Measurements from ENCODE around the gene S1PR5. TPM values are rescaled to one million over a fixed set of nuclear protein-coding genes. Genes with fewer than 3 reads are reported as not detected.

The S1PR5 gene
- total RNA-seq, 1 experiment from 2014 or later = 2.4 TPM

GRCh38 chr19:10473192-10473591 lies 44.1 kb downstream of the S1PR5 start:
- CTCF ChIA-PET = no interaction called here
- intact Hi-C loops (cut with micrococcal nuclease) = loop anchor here (10.0 kb wide), 1 partner anchor 172 kb away; no protein-coding TSS in a partner anchor
- Histone ChIP-seq H3F3A (ENCODE audit: low read length, unreplicated experiment) (no peaks in the 10 kb centered on the region), H3K4me3 (ENCODE audit: low read length) (no peak overlapping the region), H3K4me1 (ENCODE audit: insufficient read depth, low read length) (no peaks in the 10 kb centered on the region), H3K4me2 (ENCODE audit: low read length) (no peak overlapping the region), H3K27me3 (ENCODE audit: low read length) (no peaks in the 10 kb centered on the region), H3K9me3 (ENCODE audit: low read length) (no peaks in the 10 kb centered on the region), H2AFZ (ENCODE audit: low read length) (no peak overlapping the region), H3K9ac (ENCODE audit: low read length) (no peak overlapping the region), H3K36me3 (ENCODE audit: low read depth, low read length) (no peaks in the 10 kb centered on the region), H3K79me2 (ENCODE audit: low read length) (no peaks in the 10 kb centered on the region), H3K9me2 (replicated peaks; ENCODE audit: low read length) (no peaks in the 10 kb centered on the region), H3K27ac (ENCODE audit: low read length) (no peak overlapping the region), H4K20me1 (ENCODE audit: low read length) (no peaks in the 10 kb centered on the region)
- POLR2A ChIA-PET (ENCODE audit: unreplicated experiment) = no interaction called here
- ATAC-seq (no peak), DNase-seq (no peak)
- TF ChIP-seq CTCF (conservative IDR thresholded peaks at IDR 0.05; ENCODE audit: low read depth, low read length) = no peak
- no peak for TF ChIP-seq EZH2 (IDR thresholded peaks at IDR 0.05; ENCODE audit: low read length, unreplicated experiment)
- no peak for TF ChIP-seq EZH2phosphoT487 (IDR thresholded peaks at IDR 0.05; ENCODE audit: borderline replicate concordance, low read length)
- BruUV-seq (replicated peaks) = no TSS peak

- 0 out of 2 replicates have a peak overlapping the region, but pooled peaks have one; percentile 20 for H2AFZ ChIP-seq (ENCODE audit: low read length)
- H3K36me3 ChIP-seq (ENCODE audit: low read depth, low read length) = no peaks in the 10 kb centered on the region
- BruUV-seq (replicated peaks) = no TSS peak
- H3K4me2 ChIP-seq (ENCODE audit: low read length) = no peak overlapping the region
- no peaks in the 10 kb centered on the region for H3F3A ChIP-seq (ENCODE audit: low read length, unreplicated experiment)
- no peaks in the 10 kb centered on the region for H3K79me2 ChIP-seq (ENCODE audit: low read length)
- H4K20me1 ChIP-seq (ENCODE audit: low read length) = no peaks in the 10 kb centered on the region
- no peak overlapping the region for H3K9ac ChIP-seq (ENCODE audit: low read length)
- no peaks in the 10 kb centered on the region for H3K9me3 ChIP-seq (ENCODE audit: low read length)
- H3K27ac ChIP-seq (ENCODE audit: low read length) = no peak overlapping the region
- no peak for TF ChIP-seq EZH2phosphoT487 (IDR thresholded peaks at IDR 0.05; ENCODE audit: borderline replicate concordance, low read length)
- peak; percentile 73 for TF ChIP-seq CTCF (conservative IDR thresholded peaks at IDR 0.05; ENCODE audit: low read depth, low read length)
- TF ChIP-seq EZH2 (IDR thresholded peaks at IDR 0.05; ENCODE audit: low read length, unreplicated experiment) = no peak
- no peak overlapping the region for H3K4me3 ChIP-seq (ENCODE audit: low read length)
- no peaks in the 10 kb centered on the region for H3K4me1 ChIP-seq (ENCODE audit: insufficient read depth, low read length)
- ChIA-PET CTCF (interaction anchor here (1.2 kb wide), 1 partner anchor 10 kb away, joined by 3 read pairs; no protein-coding TSS in a partner anchor), POLR2A (ENCODE audit: unreplicated experiment) (no interaction called here)
- DNase-seq = peak; percentile 71
- no peaks in the 10 kb centered on the region for H3K27me3 ChIP-seq (ENCODE audit: low read length)
- H3K9me2 ChIP-seq (replicated peaks; ENCODE audit: low read length) = no peaks in the 10 kb centered on the region
- intact Hi-C loops (cut with micrococcal nuclease) = loop anchor here (10.0 kb wide), 1 partner anchor 173 kb away; no protein-coding TSS in a partner anchor
- peak; percentile 85 for ATAC-seq
Measured at GRCh38 chr19:10471909-10472308, 45.3 kb downstream of the S1PR5 start.

GRCh38 chr19:10468133-10468532 lies 49.1 kb downstream of the S1PR5 start:
- ChIA-PET CTCF (interaction anchor here (0.6 kb wide), 1 partner anchor 83 kb away, joined by 12 read pairs; no protein-coding TSS in a partner anchor), POLR2A (ENCODE audit: unreplicated experiment) (no interaction called here)
- DNase-seq (no peak), ATAC-seq (no peak)
- Histone ChIP-seq H3K4me3 (ENCODE audit: low read length) (no peak overlapping the region), H3K9ac (ENCODE audit: low read length) (no peak overlapping the region), H3K9me2 (replicated peaks; ENCODE audit: low read length) (no peaks in the 10 kb centered on the region), H4K20me1 (ENCODE audit: low read length) (no peaks in the 10 kb centered on the region), H3K27ac (ENCODE audit: low read length) (no peak overlapping the region), H3K27me3 (ENCODE audit: low read length) (no peaks in the 10 kb centered on the region), H3K4me1 (ENCODE audit: insufficient read depth, low read length) (no peaks in the 10 kb centered on the region), H2AFZ (ENCODE audit: low read length) (no peak overlapping the region), H3K9me3 (ENCODE audit: low read length) (no peaks in the 10 kb centered on the region), H3K4me2 (ENCODE audit: low read length) (no peak overlapping the region), H3K79me2 (ENCODE audit: low read length) (no peaks in the 10 kb centered on the region), H3F3A (ENCODE audit: low read length, unreplicated experiment) (no peaks in the 10 kb centered on the region), H3K36me3 (ENCODE audit: low read depth, low read length) (no peaks in the 10 kb centered on the region)
- TF ChIP-seq EZH2phosphoT487 (IDR thresholded peaks at IDR 0.05; ENCODE audit: borderline replicate concordance, low read length) (no peak), CTCF (conservative IDR thresholded peaks at IDR 0.05; ENCODE audit: low read depth, low read length) (no peak), EZH2 (IDR thresholded peaks at IDR 0.05; ENCODE audit: low read length, unreplicated experiment) (no peak)
- intact Hi-C loops (cut with micrococcal nuclease) = no loop called here
- no TSS peak for BruUV-seq (replicated peaks)

Data from PC-3 (cell line).